Mesodermal cell (in vitro differentiated cells): ENCODE data around the gene TANGO2.
A peak's percentile ranks its signal among the peaks of the same experiment; 100 is the strongest.

Source experiments
- H3K27ac ChIP-seq: 2 replicates; pipeline ENCODE4 v1.7.0; 2013; ENCODE audit warnings: mild to moderate bottlenecking, low read depth, low read length, moderate library complexity; ENCODE audit not compliant: severe bottlenecking
- H3K36me3 ChIP-seq: 2 replicates; pipeline ENCODE4 v1.7.1; 2013; ENCODE audit warnings: mild to moderate bottlenecking, low read length, moderate library complexity; ENCODE audit not compliant: control insufficient read depth, insufficient read depth
- H3K4me1 ChIP-seq: one replicate; pipeline ENCODE4 v1.7.1; 2013; ENCODE audit warnings: mild to moderate bottlenecking, low read length; ENCODE audit not compliant: insufficient read depth, control insufficient read depth, poor library complexity, severe bottlenecking
- H3K4me3 ChIP-seq: 2 replicates; pipeline ENCODE4 v1.7.0; 2013; ENCODE audit warnings: low read length, control low read depth, mild to moderate bottlenecking; ENCODE audit not compliant: insufficient read depth, poor library complexity, severe bottlenecking; ENCODE audit errors: extremely low read depth
- H3K9me3 ChIP-seq: 2 replicates; pipeline ENCODE4 v1.7.1; 2013; ENCODE audit warnings: mild to moderate bottlenecking, low read length, moderate library complexity; ENCODE audit not compliant: control insufficient read depth
- WGBS, 2 experiments: methylation state at CpG; one replicate each; pipeline ENCODE4 v1.1.5; 2013; ENCODE audit warnings: missing lambda C conversion rate in 2 of 2; ENCODE audit not compliant: insufficient coverage in 2 of 2; 5-methylcytosine and 5-hydroxymethylcytosine counted together

TANGO2 gene

DNA sequence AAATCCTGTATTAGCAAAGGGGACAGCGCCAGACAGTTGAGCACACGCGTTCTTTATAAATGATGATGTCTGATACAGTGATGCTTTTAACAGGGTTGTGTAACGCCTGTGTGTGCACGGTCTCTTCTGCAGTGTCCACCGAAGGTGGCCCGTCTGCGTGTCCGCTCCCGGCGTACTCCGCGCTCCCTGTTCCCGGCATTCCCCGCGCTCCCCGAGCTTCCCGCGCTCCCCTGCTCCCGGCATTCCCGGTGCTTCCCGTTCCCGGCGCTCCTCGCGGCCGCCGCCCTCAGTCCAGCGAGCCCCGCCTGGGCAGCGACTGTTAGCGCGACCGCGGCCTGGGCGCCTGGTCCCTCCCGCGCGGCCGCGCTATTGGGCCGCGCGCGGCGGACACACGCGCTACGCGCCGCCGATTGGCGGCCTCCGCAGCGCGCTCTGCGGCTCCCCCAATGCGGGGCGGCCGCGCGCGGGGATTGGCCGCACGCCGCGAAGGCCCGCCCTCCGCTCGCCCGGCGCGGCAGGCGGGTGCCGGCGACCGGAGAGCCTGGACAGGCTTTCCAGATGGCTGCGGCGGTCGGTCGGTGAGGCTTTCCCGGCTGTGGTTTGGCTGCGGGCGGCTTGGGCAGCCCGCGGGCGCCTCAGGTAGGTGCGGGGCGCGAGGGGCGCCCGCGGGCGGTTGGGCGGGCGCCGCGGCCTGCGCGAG, 59.0 kb downstream of the TANGO2 start, which contains the start of gene DGCR8:
Gene DGCR8 (plus strand): TSS at position 497 of the 700 bp plus-strand sequence. CDS start 5,723 bp downstream, outside the sequence.
- H3K4me1 ChIP-seq: peaks cover 13% of the 10 kb centered on the region
- no peaks in the 10 kb centered on the region for H3K9me3 ChIP-seq
- 1% methylated on average over 63 to 73 of the region's 100 CpGs for WGBS, 2 experiments
- H3K4me3 ChIP-seq: peak within 1 kb of the TSS; percentile 87
- peak within 1 kb of the TSS; percentile 92 for H3K27ac ChIP-seq
- peaks cover 18% of the 10 kb centered on the region for H3K36me3 ChIP-seq

DNA sequence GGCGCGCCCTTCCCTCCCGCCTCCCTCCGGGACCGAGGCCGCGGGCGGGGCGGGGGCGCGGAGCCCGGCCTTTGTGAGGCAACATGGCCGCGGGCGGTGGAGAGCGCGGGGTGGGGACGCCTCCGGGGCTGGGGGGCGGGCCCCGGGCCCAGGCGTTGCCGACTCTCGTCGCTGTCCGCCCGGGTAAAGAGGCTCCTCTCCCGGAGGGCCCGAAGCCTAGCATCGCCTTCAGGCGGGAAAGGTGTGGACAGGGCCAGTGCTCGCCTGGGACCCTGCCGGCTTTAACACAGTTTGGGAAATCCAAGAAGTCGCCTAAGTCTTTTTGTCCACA, 59.5 kb downstream of the TANGO2 start:
- Histone ChIP-seq H3K27ac (peak overlapping the region; percentile 92), H3K4me1 (peaks cover 13% of the 10 kb centered on the region), H3K4me3 (peak overlapping the region; percentile 87), H3K36me3 (peaks cover 19% of the 10 kb centered on the region), H3K9me3 (no peaks in the 10 kb centered on the region)
- 1% methylated on average over 22 to 32 of the region's 34 CpGs for WGBS, 2 experiments

DNA sequence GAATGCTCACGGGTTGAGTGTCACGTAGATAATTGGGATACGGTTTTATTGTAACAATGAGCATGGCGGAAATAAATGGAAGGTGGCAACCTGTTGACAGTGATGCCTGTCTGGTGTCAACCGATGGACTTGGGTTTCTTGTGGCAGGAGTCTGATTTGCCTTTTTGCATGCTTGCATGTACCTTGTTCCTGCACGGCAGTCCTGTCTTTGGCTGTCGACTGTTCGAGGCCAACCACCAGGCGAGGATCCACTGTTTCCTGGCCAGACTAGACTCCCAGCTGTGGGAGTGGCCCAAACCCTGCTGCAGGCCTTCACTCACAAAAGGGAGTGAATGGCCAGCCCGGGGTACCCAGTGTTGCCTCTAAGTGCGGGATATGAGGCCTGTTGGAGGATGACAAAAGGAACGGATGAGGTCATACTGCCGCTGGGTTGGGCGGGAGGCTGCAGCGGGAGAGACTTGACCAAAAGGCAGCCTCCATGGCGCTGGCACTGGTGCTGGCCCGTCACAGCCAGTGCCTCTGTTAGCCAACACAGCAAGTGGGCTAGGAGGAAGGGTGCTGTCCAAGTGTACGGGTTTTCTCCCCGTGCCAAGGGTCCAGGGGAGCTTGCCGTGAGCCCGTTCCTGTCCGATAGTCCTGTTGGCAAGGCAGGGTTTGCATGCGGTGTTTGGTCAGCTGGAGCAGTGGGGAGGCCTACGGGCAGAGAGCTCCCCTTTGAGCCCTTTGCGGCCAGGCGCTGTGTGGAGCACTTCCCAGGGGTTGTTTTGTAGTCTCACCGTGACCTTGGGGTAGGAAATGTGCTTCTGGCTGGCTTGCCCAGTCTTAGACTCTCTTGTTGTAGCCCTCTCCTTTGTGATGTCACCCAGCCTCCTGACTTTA, 60.1 kb downstream of the TANGO2 start:
- Histone ChIP-seq H3K9me3 (no peaks in the 10 kb centered on the region), H3K27ac (peak overlapping the region; percentile 92), H3K36me3 (peaks cover 25% of the 10 kb centered on the region), H3K4me3 (peak overlapping the region; percentile 87), H3K4me1 (peaks cover 13% of the 10 kb centered on the region)
- 12 to 15% methylated on average over 23 to 25 of the region's 27 CpGs for WGBS, 2 experiments

DNA sequence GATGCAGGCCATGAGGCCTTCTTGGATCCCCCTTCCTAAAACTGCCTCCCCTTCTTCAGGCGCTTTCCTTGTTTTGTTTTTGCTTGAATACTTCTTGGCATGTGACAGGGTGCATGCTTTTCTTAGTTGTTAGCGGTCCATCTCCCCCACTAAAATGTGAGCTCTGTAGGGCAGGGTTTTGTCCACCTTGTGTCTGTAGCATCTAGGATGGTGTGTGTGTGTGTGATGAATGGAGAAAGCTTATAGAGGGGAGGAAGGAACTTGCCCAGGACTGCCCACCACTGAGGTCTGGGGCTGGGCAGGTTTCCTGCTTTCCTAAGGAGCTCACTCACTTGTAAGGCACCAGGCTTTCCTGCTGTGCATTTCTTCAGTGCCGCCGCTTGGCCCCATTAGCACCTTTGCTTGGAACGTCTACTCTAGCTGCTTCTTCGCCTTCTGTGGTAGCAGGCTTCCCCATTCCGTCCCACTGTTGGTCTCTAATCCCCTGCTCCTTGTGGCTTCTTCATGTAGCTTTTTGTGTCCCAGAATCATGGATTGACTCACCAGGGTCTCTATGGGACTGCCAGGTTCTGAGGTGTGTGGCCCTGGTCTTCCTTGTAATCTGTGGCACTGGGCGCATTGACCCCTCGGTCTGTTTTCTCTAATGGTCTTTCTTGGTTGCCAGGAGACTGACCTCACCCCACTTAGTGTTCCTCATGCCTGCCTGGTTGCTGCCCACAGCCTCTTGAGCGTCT, 62.4 kb downstream of the TANGO2 start:
- Histone ChIP-seq H3K9me3 (no peaks in the 10 kb centered on the region), H3K27ac (peak overlapping the region; percentile 6), H3K4me1 (peaks cover 13% of the 10 kb centered on the region), H3K36me3 (peaks cover 48% of the 10 kb centered on the region), H3K4me3 (no peak overlapping the region)
- WGBS, 2 experiments: 92 to 94% methylated on average over 8 of the region's 10 CpGs

DNA sequence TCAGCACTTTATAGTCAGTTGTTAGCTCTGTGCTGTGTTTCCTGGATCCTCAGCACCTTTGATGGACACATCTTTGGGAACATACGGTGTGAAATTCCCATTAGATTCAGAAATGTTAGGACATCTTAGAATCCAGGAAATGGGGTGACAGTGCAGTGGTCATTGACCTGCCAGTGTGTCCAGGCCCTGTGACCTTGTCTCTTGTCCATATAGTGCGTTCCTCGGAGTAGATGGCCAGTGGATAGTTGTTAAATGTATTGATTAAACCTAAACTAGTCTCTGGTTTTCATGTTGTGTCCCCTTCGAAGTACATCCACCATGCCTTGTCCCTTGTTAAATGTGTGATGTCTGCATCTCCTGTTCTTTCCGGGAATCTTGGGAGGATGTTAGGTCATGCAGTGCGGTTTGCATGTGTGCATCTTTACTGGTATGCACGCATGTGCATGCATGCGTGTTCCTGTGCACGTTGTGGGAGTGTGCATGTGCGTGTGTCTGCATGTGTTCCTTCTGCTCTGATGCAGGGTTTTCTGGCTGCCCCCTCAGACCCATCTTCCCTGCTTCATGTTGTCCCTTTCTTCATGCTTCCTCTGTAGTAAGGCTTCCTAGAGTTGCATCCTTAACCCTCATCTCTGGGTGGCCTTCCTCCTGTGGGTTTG, 63.1 kb downstream of the TANGO2 start:
- Histone ChIP-seq H3K4me3 (no peak overlapping the region), H3K4me1 (peaks cover 13% of the 10 kb centered on the region), H3K27ac (peak overlapping the region; percentile 6), H3K9me3 (no peaks in the 10 kb centered on the region), H3K36me3 (peaks cover 54% of the 10 kb centered on the region)
- 93 to 97% methylated on average over 8 to 10 of the region's 10 CpGs for WGBS, 2 experiments

DNA sequence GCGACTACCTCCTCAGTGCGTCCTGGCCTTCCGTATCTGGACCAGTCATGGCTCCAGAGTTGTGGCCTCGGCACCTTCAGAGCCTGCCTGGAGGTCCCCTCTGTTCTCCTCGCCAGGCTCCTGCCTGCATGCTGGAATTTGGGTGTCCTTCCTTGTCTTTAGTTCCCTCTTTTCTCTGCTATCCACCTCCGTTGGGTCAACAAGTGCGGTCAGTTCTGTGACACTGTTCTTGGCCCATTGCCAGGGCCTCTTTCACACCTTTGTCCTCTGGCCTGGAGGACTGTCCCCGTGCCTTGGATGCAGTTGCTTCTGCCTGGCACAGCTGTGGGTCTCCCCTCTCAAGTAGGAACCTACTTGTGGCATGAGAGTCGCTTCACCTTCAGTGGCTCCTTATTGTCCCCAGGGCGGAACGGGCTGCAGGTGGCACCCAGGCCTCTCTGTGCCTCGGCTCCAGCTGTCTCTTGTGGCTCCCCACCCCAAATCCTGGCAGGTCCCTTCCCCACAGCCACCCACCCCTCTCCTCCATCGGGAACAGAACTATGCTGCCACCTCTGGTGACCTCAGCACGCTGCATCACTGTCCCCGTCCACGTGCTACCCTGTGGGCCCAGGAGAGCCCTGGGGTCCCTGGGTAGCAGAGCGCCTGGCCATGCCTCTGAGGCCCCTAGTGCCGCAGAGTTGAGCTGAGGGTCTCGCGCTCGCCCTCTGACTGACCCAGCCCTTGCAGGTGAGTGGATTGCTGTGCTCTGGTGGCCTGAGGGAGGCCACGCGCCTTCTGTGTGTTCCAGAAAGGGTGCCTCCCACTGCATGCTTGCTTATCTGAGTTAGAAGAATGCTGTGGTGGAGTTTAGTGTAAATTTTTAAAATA, 63.9 kb downstream of the TANGO2 start:
- peaks cover 13% of the 10 kb centered on the region for H3K4me1 ChIP-seq
- no peaks in the 10 kb centered on the region for H3K9me3 ChIP-seq
- H3K27ac ChIP-seq: peak overlapping the region; percentile 29
- WGBS, 2 experiments: 80 to 83% methylated on average over 21 to 22 of the region's 23 CpGs
- peaks cover 61% of the 10 kb centered on the region for H3K36me3 ChIP-seq
- no peak overlapping the region for H3K4me3 ChIP-seq

DNA sequence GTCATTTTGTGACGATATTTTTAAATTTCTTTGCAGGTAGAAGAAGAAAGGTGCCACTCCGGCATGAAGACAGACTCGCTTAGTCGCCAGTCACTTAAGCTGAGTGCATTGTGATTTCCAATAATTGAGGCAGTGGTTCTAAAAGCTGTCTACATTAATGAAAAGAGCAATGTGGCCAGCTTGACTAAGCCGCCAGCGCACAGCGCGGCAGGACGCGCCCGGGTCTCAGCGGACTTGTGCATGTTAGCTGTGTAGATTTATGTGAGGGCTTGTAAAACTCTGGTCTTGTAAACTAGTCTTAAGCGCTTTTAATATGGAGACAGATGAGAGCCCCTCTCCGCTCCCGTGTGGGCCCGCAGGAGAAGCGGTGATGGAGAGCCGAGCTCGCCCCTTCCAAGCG, 64.7 kb downstream of the TANGO2 start:
- peaks cover 70% of the 10 kb centered on the region for H3K36me3 ChIP-seq
- H3K4me1 ChIP-seq: peaks cover 13% of the 10 kb centered on the region
- H3K9me3 ChIP-seq: no peaks in the 10 kb centered on the region
- H3K4me3 ChIP-seq: no peak overlapping the region
- no peak overlapping the region for H3K27ac ChIP-seq
- 98 to 99% methylated on average over 19 to 20 of the region's 20 CpGs for WGBS, 2 experiments

DNA sequence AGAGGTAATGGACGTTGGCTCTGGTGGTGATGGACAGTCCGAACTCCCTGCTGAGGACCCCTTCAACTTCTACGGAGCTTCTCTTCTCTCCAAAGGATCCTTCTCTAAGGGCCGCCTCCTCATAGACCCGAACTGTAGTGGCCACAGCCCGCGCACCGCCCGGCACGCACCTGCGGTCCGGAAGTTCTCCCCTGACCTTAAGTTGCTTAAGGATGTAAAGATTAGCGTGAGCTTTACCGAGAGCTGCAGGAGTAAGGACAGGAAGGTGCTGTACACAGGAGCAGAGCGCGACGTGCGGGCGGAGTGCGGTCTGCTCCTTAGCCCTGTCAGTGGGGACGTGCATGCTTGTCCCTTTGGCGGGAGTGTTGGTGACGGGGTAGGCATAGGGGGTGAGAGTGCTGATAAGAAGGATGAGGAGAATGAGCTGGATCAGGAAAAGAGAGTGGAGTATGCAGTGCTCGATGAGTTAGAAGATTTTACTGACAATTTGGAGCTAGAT, 65.2 kb downstream of the TANGO2 start:
- WGBS, 2 experiments: 97% methylated on average over 22 to 24 of the region's 24 CpGs
- Histone ChIP-seq H3K4me3 (no peak overlapping the region), H3K9me3 (no peaks in the 10 kb centered on the region), H3K4me1 (peaks cover 13% of the 10 kb centered on the region), H3K27ac (no peak overlapping the region), H3K36me3 (peaks cover 75% of the 10 kb centered on the region)

DNA sequence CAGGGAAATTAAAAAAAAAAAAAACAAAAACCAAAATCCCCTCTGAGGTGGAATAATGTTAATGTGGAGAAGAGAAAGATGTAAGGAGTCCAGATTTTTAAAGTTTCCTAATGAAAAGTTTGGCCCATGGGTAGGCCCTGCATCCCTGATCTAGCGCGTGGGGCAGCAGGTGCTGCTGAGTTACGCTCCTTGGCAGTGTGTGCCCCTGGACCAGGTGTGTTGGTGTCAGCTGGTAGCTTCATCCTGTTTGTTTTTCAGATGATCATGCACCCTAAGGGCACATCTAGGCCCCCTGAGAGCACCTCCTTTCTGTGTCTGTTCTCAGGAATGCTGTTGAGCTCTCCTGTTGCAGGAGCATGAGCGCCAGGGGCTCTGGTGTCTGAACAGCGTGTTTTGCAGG, 65.9 kb downstream of the TANGO2 start:
- H3K4me1 ChIP-seq: peaks cover 7% of the 10 kb centered on the region
- 97 to 100% methylated on average over 5 of the region's 5 CpGs for WGBS, 2 experiments
- H3K27ac ChIP-seq: no peak overlapping the region
- H3K9me3 ChIP-seq: no peaks in the 10 kb centered on the region
- H3K4me3 ChIP-seq: no peak overlapping the region
- H3K36me3 ChIP-seq: peaks cover 77% of the 10 kb centered on the region
